Esophagus squamous epithelium (tissue), 5 donors: ENCODE data around the gene SESN3. TPM values are rescaled to one million over a fixed set of nuclear protein-coding genes. Genes with fewer than 3 reads are reported as not detected.

ENCODE experiments used
- DNase-seq: peaks from one replicate; lab custom pipeline; 2025; lab: John Stamatoyannopoulos, UW
- H3K27ac ChIP-seq, 4 donors: fragments of 200-600 bp; sonication (generic); one replicate each; pipeline ENCODE4 v1.5.1; 2016 to 2019; ENCODE audit warnings: mild to moderate bottlenecking in 1 of 4
- H3K27me3 ChIP-seq, 4 donors: fragments of 200-600 bp; sonication (generic); 1 replicate in 3 of 4; 2 replicates in 1 of 4; pipeline versions ENCODE4 v1.5.1 to v1.6.0; 2017 to 2021; ENCODE audit warnings: antibody characterized with exemption in 1 of 4
- H3K36me3 ChIP-seq, 3 donors: fragments of 200-600 bp; sonication (generic); one replicate each; pipeline ENCODE4 v1.5.1; 2016 to 2019
- H3K4me1 ChIP-seq, 3 donors: fragments of 200-600 bp; sonication (generic); one replicate each; pipeline ENCODE4 v1.5.1; 2017 to 2019
- H3K4me3 ChIP-seq, 4 donors: fragments of 200-600 bp; sonication (generic); 1 replicate in 3 of 4; 2 replicates in 1 of 4; pipeline ENCODE4 v1.5.1; 2016 to 2019; ENCODE audit warnings: mild to moderate bottlenecking in 2 of 4, moderate library complexity in 1 of 4
- H3K9me3 ChIP-seq, 3 donors: fragments of 200-600 bp; sonication (generic); one replicate each; pipeline ENCODE4 v1.5.1; 2016 to 2019
- POLR2A ChIP-seq, 4 donors: fragments of 450-650 bp; IDR thresholded peaks; one replicate each; pipeline ENCODE4 v1.6.1; 2017; ENCODE audit warnings: antibody characterized with exemption in 4 of 4, mild to moderate bottlenecking in 4 of 4, moderate library complexity in 3 of 4
- WGBS, 2 donors: methylation state at CpG; one replicate each; pipeline ENCODE4 v1.1.5; 2018; 5-methylcytosine and 5-hydroxymethylcytosine counted together
- intact Hi-C: fragments of 100-400 bp; cut with DNase I; formaldehyde crosslinking; loops from one replicate; pipeline ENCODE4 v1.15.0; 2022
- total RNA-seq, 4 donors: library from RNA; depleted of rRNA; stranded (reverse); fragments of >200 nt; gene quantifications; one replicate each; pipeline ENCODE4 v1.1.0, GENCODE V29; 2016
- TF ChIP-seq, protein P1 (sequence below), 6 experiments: fragments of 450-650 bp in 4 of 6; fragments of 200-600 bp in 2 of 6; sonication (generic) in 2 of 6; IDR thresholded peaks; one replicate each; pipeline ENCODE4 v1.5.1; 2016 to 2019; ENCODE audit warnings: antibody characterized with exemption in 6 of 6, mild to moderate bottlenecking in 4 of 6, moderate library complexity in 4 of 6
- donor health status: DM: yes; HTN: yes; CAD: no.

Gene SESN3
- total RNA-seq, 4 donors from 2014 or later: 11.3 to 33.7 (median 22.1) TPM

- no peak for DNase-seq
- intact Hi-C loops: no loop called here
- TF ChIP-seq POLR2A (IDR thresholded peaks at IDR 0.05): no peak
- TF ChIP-seq, protein P1, sequence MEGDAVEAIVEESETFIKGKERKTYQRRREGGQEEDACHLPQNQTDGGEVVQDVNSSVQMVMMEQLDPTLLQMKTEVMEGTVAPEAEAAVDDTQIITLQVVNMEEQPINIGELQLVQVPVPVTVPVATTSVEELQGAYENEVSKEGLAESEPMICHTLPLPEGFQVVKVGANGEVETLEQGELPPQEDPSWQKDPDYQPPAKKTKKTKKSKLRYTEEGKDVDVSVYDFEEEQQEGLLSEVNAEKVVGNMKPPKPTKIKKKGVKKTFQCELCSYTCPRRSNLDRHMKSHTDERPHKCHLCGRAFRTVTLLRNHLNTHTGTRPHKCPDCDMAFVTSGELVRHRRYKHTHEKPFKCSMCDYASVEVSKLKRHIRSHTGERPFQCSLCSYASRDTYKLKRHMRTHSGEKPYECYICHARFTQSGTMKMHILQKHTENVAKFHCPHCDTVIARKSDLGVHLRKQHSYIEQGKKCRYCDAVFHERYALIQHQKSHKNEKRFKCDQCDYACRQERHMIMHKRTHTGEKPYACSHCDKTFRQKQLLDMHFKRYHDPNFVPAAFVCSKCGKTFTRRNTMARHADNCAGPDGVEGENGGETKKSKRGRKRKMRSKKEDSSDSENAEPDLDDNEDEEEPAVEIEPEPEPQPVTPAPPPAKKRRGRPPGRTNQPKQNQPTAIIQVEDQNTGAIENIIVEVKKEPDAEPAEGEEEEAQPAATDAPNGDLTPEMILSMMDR (IDR thresholded peaks at IDR 0.05): no peak
Measured at GRCh38 chr11:95262994-95263765, 32.2 kb upstream of the SESN3 start.

GRCh38 chr11:95257456-95257971 is 26.5 kb upstream of the SESN3 start:
- Histone ChIP-seq H3K27ac (no peak overlapping the region), H3K9me3 (no peaks in the 10 kb centered on the region), H3K36me3 (no peaks in the 10 kb centered on the region), H3K4me1 (peaks cover 9 to 34% (median 34%) of the 10 kb centered on the region in 3 donors), H3K4me3 (no peak overlapping the region), H3K27me3 (no peaks in the 10 kb centered on the region)
- DNase-seq: no peak
- WGBS, 2 donors: 50 to 62% methylated on average over 4 of the region's 4 CpGs
- intact Hi-C loops: no loop called here
- TF ChIP-seq, protein P1 (IDR thresholded peaks at IDR 0.05): no peak
- no peak for TF ChIP-seq POLR2A (IDR thresholded peaks at IDR 0.05)

More at GRCh38 chr11:95262994-95263765, 32.2 kb upstream of the SESN3 start:
- Histone ChIP-seq H3K4me1 (no peaks in the 10 kb centered on the region), H3K9me3 (no peaks in the 10 kb centered on the region), H3K27ac (no peak overlapping the region), H3K36me3 (no peaks in the 10 kb centered on the region), H3K27me3 (no peaks in the 10 kb centered on the region), H3K4me3 (no peak overlapping the region)
- WGBS, 2 donors: 84 to 91% methylated on average over 2 of the region's 2 CpGs

GRCh38 chr11:95256321-95256779 is 25.3 kb upstream of the SESN3 start:
- intact Hi-C loops: no loop called here
- no peaks in the 10 kb centered on the region for H3K9me3 ChIP-seq
- H3K4me3 ChIP-seq: no peak overlapping the region
- peak overlapping the region in 1 of 4 donors; percentile 47 for H3K27ac ChIP-seq
- WGBS, 2 donors: 61 to 70% methylated on average over 9 of the region's 9 CpGs
- peaks cover 9 to 34% (median 34%) of the 10 kb centered on the region in 3 donors for H3K4me1 ChIP-seq
- DNase-seq: no peak
- H3K27me3 ChIP-seq: no peaks in the 10 kb centered on the region
- no peaks in the 10 kb centered on the region for H3K36me3 ChIP-seq
- TF ChIP-seq, protein P1 (IDR thresholded peaks at IDR 0.05): no peak
- TF ChIP-seq POLR2A (IDR thresholded peaks at IDR 0.05): no peak

DNA sequence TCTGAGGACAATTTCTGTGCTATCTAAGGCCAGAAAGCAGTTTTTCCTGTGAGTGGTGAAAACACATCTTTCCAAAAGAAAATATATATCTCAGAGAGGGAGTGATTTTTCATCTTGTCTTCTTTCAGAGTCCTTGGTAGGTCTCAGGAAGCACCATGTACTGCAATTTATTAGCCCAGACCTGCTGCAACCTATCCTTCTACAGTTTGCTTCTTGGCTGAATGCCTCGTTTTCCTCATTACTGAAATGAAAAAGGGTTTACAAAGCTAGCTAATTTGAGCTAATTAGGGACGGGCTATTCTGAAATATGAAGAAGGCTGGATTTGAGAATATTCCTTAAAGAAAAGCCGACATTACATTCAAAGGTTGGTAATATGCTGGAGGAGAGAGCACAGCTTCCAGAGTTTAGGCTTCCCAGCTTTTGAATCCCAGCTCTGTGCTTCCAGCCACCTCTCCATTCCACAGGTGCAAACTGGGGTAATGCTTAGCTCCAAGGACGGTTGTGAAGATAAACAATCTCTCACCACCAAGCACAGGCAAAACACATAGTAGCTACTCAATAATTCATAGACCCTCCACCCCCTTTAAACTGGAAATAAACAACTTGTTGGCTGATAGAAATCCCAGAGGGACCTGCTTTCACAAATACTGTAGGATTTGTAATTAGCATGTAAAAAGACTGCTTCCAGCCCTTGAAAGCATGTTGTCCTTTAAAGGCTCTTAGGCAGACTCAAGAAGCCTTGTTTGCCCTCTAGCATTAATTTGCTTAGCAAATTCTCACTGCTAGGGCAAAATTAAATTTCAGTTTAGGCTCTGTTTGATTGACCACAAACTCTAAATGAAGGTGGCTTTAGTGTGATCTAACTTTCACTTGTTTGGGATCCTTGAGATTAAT is 24.5 kb upstream of the SESN3 start:
- no peak for DNase-seq
- no peaks in the 10 kb centered on the region for H3K36me3 ChIP-seq
- 22 to 52% methylated on average over 4 of the region's 4 CpGs for WGBS, 2 donors
- intact Hi-C loops: no loop called here
- peaks cover 9 to 34% (median 34%) of the 10 kb centered on the region in 3 donors for H3K4me1 ChIP-seq
- H3K27me3 ChIP-seq: no peaks in the 10 kb centered on the region
- no peaks in the 10 kb centered on the region for H3K9me3 ChIP-seq
- H3K27ac ChIP-seq: peak overlapping the region in 3 of 4 donors; percentile 51 to 68 (median 68)
- no peak overlapping the region for H3K4me3 ChIP-seq
- no peak for TF ChIP-seq POLR2A (IDR thresholded peaks at IDR 0.05)
- TF ChIP-seq, protein P1 (IDR thresholded peaks at IDR 0.05): no peak
